ENCODE measurements around the gene DPP10.

Gene DPP10

GRCh38 chr2:114797942-114798341 is 355.5 kb downstream of the DPP10 start:
- H3K27ac ChIP-seq = no peak overlapping the region
- TF ChIP-seq CTCF (conservative IDR thresholded peaks at IDR 0.05) = no peak

- no peak overlapping the region for H3K27ac ChIP-seq
- no peak for TF ChIP-seq CTCF (conservative IDR thresholded peaks at IDR 0.05)
Observed at GRCh38 chr2:114800371-114800770, 357.9 kb downstream of the DPP10 start.

GRCh38 chr2:114805195-114805594 is 362.8 kb downstream of the DPP10 start:
- no peak for TF ChIP-seq CTCF (conservative IDR thresholded peaks at IDR 0.05)
- no peak overlapping the region for H3K27ac ChIP-seq

GRCh38 chr2:114810092-114810491 is 367.7 kb downstream of the DPP10 start:
- no peak overlapping the region for H3K27ac ChIP-seq
- TF ChIP-seq CTCF (conservative IDR thresholded peaks at IDR 0.05) = no peak

GRCh38 chr2:114812261-114812660 is 369.8 kb downstream of the DPP10 start:
- no peak overlapping the region for H3K27ac ChIP-seq
- no peak for TF ChIP-seq CTCF (conservative IDR thresholded peaks at IDR 0.05)

GRCh38 chr2:114814355-114814754 is 371.9 kb downstream of the DPP10 start:
- no peak overlapping the region for H3K27ac ChIP-seq
- TF ChIP-seq CTCF (conservative IDR thresholded peaks at IDR 0.05) = no peak

- H3K27ac ChIP-seq = no peak overlapping the region
- no peak for TF ChIP-seq CTCF (conservative IDR thresholded peaks at IDR 0.05)
Observed at GRCh38 chr2:114821055-114821454, 378.6 kb downstream of the DPP10 start.

- no peak overlapping the region for H3K27ac ChIP-seq
- TF ChIP-seq CTCF (conservative IDR thresholded peaks at IDR 0.05) = no peak
Observed at GRCh38 chr2:114843963-114844362, 401.5 kb downstream of the DPP10 start.
